ENCODE measurements around the gene PLXDC2.

The PLXDC2 gene

GRCh38 chr10:19946245-19946644 is 130.0 kb downstream of the PLXDC2 start:
- no peak for DNase-seq

GRCh38 chr10:19946791-19947190 is 130.6 kb downstream of the PLXDC2 start:
- DNase-seq = no peak

GRCh38 chr10:19947215-19947614 is 131.0 kb downstream of the PLXDC2 start:
- no peak for DNase-seq

DNA sequence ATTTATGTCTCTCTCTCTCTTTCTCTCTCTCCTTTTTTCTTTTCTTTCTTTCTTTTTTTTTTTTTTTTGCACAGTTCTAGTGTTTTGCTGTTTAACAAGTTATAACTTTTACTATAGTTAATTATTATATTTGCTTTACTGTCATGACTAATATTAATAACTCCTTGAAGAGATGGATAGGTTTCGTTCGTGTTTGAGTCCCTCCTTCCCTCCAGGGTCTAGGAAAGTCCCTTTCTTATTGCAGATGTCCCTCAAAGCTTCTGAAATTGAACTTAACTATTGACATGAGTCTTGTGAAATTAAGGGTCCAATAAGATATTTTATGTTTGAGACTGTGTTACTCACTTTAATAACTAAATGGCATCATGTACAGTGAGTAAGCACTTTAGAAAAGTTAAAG is 131.4 kb downstream of the PLXDC2 start:
- DNase-seq = no peak

GRCh38 chr10:19952224-19953010 is 136.2 kb downstream of the PLXDC2 start:
- DNase-seq = no peak

GRCh38 chr10:19954601-19955000 is 138.4 kb downstream of the PLXDC2 start:
- DNase-seq = no peak

GRCh38 chr10:19956516-19957032 is 140.3 kb downstream of the PLXDC2 start:
- DNase-seq = no peak

- no peak for DNase-seq
Measured at GRCh38 chr10:19958787-19959186, 142.6 kb downstream of the PLXDC2 start.

- no peak for DNase-seq
Measured at GRCh38 chr10:19961076-19962053, 145.1 kb downstream of the PLXDC2 start.

DNA sequence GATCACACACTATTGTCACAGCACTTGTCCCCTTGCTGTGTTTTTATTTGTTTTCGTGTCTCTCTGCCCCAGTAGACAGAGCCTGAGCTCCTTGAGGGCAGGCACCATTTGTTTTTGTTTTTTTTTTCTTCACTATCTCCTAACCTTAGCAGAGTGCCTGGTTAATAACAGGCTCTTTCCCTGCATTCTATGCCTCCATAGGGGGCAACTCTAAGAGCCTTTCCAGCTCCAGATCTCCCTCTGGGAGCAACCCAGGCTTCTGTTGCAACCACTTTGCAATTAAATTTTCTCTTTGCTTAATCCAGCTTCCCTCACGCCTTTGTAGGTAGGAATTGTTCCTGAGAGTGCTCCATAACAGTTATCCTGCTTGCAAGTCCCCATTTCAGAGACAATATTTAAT is 148.4 kb downstream of the PLXDC2 start:
- DNase-seq = no peak

DNA sequence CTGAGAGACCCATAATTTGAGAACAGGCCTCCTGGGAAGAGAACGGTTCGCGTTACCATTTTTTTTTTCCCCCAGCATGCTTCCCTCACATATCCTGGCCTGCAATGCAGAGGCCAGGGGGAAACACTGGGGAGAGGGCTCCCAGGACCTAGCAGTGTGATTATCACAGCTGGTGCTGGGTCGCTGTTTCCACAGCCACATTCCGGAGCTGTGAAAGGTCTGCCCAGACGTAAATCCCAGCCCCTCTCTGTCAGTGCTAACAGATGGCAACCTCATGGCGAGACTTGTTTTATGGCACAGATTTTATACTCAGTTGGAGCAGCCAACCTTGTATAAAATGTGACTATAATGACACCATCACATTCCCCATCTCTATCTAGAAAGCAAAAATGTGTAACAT is 150.5 kb downstream of the PLXDC2 start:
- DNase-seq = no peak

- DNase-seq = no peak
Measured at GRCh38 chr10:19967981-19968380, 151.7 kb downstream of the PLXDC2 start.

DNA sequence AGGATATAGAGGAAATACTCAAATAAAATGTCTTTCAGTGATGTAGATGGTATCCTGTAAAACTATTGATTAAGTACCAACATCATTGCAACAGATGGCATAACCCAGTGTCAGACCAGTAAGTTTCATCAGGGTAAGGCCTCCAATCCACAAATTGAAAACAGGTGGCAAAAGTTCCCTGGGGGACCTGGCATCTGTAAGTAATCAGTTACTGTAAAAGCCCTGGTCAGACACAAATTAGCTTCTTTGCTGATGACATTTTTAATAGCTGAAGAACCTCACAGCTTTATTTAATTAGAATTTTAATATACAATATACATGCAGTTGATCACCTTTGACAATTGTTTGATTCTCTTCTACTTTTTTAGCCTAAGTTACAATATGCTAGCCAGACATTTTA is 152.5 kb downstream of the PLXDC2 start:
- no peak for DNase-seq

DNA sequence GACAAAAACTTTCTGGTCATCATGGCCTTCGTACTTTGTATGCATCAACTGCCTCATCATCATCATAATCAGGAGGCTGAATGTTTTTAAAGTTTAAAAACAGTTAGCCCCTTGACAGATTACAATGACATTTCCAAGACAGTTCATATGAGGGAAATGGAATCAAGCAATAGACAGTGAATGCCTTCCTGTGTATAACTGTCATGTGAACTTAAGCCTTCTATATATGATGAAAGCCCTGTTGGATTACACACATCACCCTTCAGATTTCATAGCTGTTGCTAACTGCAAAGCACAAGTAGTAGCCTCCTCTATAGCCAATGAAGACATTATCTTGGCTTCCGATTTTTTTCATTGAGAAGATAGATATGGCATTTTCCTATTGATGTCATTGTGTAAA is 154.0 kb downstream of the PLXDC2 start:
- DNase-seq = no peak

DNA sequence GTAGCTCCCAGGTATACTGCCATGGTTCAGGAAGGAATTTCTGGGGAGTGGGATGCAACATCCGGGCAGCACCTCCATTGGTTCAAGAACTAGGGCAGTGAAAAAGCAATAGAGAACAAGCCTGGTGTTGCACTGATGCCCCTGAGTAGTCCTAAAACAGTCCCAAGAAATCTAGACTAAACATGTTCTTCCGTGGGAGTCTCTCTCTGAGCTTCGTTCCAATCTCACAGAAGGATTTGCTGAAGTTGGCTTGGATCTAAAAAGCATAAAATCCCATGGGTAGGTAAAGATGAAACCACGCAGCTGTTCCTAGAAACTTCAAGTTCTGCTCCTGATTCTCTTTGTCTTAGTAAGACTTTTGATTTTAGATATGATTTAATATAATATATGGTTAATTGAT is 154.5 kb downstream of the PLXDC2 start:
- no peak for DNase-seq

- DNase-seq = no peak
Measured at GRCh38 chr10:19971343-19972052, 155.3 kb downstream of the PLXDC2 start.

GRCh38 chr10:19974138-19974537 is 157.9 kb downstream of the PLXDC2 start:
- no peak for DNase-seq

DNA sequence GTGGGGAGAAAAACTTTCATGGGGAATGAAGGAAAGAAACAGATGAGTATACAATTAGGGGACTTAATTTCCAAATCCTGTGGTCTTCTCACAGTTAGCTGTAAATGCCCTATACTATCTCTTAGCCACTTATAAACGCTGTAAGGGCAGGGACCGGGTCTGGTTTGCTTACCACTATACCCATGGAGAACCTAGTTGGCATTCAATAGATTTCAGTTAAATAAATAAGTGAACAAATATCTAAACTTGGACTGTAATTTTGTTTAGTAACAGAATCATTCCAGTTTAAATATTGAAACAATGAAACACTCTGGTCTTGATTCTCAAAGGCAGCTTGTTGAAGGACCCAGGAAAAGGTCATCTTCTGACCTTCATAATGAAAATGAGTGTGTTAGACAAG is 158.3 kb downstream of the PLXDC2 start:
- no peak for DNase-seq

DNA sequence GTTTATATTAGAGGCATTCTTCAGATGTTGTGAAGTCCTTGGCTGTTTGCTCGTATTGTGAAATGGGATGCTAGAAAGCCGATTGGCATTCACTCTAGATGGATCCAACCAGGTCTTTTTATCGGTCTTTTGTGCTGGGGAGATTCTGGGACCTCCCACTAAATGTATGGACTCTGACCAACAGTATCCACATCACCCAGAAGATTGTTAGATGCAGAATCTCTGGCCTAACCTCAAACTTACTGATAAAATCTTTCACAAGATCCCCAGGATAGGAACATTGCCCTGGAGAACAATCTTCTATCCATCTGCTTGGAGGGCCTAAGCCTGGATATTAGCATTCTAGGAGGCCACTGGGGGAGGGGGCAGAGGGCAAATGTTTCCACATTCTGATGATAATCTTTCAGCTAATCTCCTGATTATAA is 160.9 kb downstream of the PLXDC2 start:
- no peak for DNase-seq

- no peak for DNase-seq
Measured at GRCh38 chr10:19979628-19980027, 163.4 kb downstream of the PLXDC2 start.

GRCh38 chr10:19983880-19984565 is 167.8 kb downstream of the PLXDC2 start:
- no peak for DNase-seq

DNA sequence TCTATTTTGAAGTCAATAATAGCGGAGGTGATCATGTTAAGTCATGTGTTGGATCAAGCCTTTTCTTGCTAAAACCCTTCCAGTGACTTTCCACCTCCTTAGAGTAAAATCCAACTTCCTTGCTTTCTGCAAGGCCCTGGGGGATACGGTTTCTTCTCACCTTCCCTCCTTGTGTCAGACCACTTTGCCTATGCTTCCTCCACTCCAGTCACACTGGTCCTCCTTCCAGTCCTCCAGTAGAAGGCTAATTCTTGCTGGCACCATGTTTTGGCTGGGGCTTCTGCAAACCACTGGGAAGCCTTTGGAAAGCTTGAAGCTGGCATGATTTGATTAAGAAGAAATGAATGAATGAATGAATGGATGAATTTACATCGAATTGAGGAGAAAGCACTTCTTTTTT is 169.5 kb downstream of the PLXDC2 start:
- no peak for DNase-seq

Measured in stimulated activated CD4-positive, alpha-beta T cell treated with anti-CD3 and anti-CD28 coated beads, Interleukin-4, amount 100 ng/mL, for 1 hour (primary cell).